H1 (cell line): ENCODE measurements around the gene CACNA2D3. TPM values are rescaled to one million over a fixed set of nuclear protein-coding genes. Genes with fewer than 3 reads are reported as not detected.

Experiments
- CTCF ChIA-PET: fragments of 300-600 bp; sonication (Branson Sonifier 250); formaldehyde crosslinking; loops from one replicate; lab custom pipeline; 2021; ENCODE audit not compliant: partially characterized antibody; lab: Charles Lee
- POLR2A ChIA-PET: fragments of 300-600 bp; sonication (Branson Sonifier 250); formaldehyde crosslinking; loops from one replicate; lab custom pipeline; 2021; ENCODE audit warnings: inconsistent platforms; ENCODE audit not compliant: partially characterized antibody; lab: Charles Lee
- DNase-seq, 2 experiments: peaks; one replicate each; pipeline versions ENCODE4 v3.0.0 to v3.0.0-alpha.2; 2010 to 2022; ENCODE audit warnings: low spot score in 2 of 2, low read depth in 1 of 2, mixed read lengths in 1 of 2
- FAIRE-seq: peaks from 2 replicates; lab custom pipeline; 2011; peaks lifted over from hg19 to GRCh38; lab: Jason Lieb, UNC
- H2AFZ ChIP-seq: 2 replicates; pipeline ENCODE4 v1.8.1; 2012; ENCODE audit warnings: low read length, inconsistent platforms
- H2AK5ac ChIP-seq: 2 replicates; pipeline ENCODE4 v1.6.1; 2013; ENCODE audit warnings: low read depth, low read length
- H2BK120ac ChIP-seq: replicated peaks from 2 replicates; pipeline ENCODE3; 2013; ENCODE audit warnings: low read depth, low read length, inconsistent platforms
- H2BK12ac ChIP-seq: 2 replicates; pipeline ENCODE4 v1.6.1; 2013; ENCODE audit warnings: low read depth, low read length
- H2BK15ac ChIP-seq: 2 replicates; pipeline ENCODE4 v1.6.1; 2013; ENCODE audit warnings: low read length
- H2BK20ac ChIP-seq: 2 replicates; pipeline ENCODE4 v1.6.1; 2013; ENCODE audit warnings: low read length
- H2BK5ac ChIP-seq: 2 replicates; pipeline ENCODE4 v1.6.1; 2013; ENCODE audit warnings: low read depth, low read length
- H3K14ac ChIP-seq: 2 replicates; pipeline ENCODE4 v1.6.1; 2013; ENCODE audit warnings: inconsistent platforms; ENCODE audit not compliant: insufficient read length
- H3K18ac ChIP-seq: 2 replicates; pipeline ENCODE4 v1.6.1; 2013; ENCODE audit warnings: low read length; ENCODE audit errors: extremely low read depth
- H3K23ac ChIP-seq: 2 replicates; pipeline ENCODE4 v1.6.1; 2013; ENCODE audit warnings: inconsistent platforms; ENCODE audit not compliant: insufficient read length
- H3K23me2 ChIP-seq: 2 replicates; pipeline ENCODE4 v1.6.1; 2013; ENCODE audit warnings: low read depth, low read length
- H3K27ac ChIP-seq: 2 replicates; pipeline ENCODE4 v1.6.1; 2011; ENCODE audit warnings: low read depth, low read length, inconsistent platforms
- H3K27me3 ChIP-seq, 4 experiments: replicated peaks in 1 of 4; 1 replicate in 1 of 4; 2 replicates in 3 of 4; pipeline versions ENCODE4 v1.6.1 to v1.8.1; 2011 to 2013; ENCODE audit warnings: low read length in 3 of 4, mild to moderate bottlenecking in 3 of 4, inconsistent platforms in 2 of 4, mixed read lengths in 2 of 4, moderate library complexity in 1 of 4; ENCODE audit not compliant: control insufficient read depth in 3 of 4, insufficient read depth in 3 of 4; ENCODE audit errors: extremely low read depth in 1 of 4
- H3K36me3 ChIP-seq, 4 experiments: 2 replicates each; pipeline versions ENCODE4 v1.6.1 to v1.8.1; 2011 to 2013; ENCODE audit warnings: mild to moderate bottlenecking in 4 of 4, low read length in 3 of 4, moderate library complexity in 2 of 4, control low read depth in 1 of 4, inconsistent platforms in 1 of 4; ENCODE audit not compliant: insufficient read depth in 4 of 4, control insufficient read depth in 2 of 4
- H3K4ac ChIP-seq: replicated peaks from 2 replicates; pipeline ENCODE3; 2013; ENCODE audit warnings: low read length, low read depth, mixed read lengths, inconsistent platforms; ENCODE audit not compliant: insufficient read length
- H3K4me1 ChIP-seq, 4 experiments: replicated peaks in 1 of 4; 1 replicate in 1 of 4; 2 replicates in 3 of 4; pipeline versions ENCODE4 v1.6.1 to v1.8.1; 2011 to 2013; ENCODE audit warnings: low read length in 3 of 4, inconsistent platforms in 2 of 4, mixed read lengths in 1 of 4; ENCODE audit not compliant: insufficient read depth in 4 of 4, control insufficient read depth in 3 of 4
- H3K4me2 ChIP-seq, 2 experiments: 2 replicates each; pipeline versions ENCODE4 v1.6.1 to v1.8.1; 2011 to 2013; ENCODE audit warnings: low read depth in 2 of 2, low read length in 2 of 2, control low read depth in 1 of 2, inconsistent platforms in 1 of 2, mild to moderate bottlenecking in 1 of 2; ENCODE audit not compliant: insufficient read depth in 1 of 2
- H3K4me3 ChIP-seq, 4 experiments: fragments of 200-600, 300-600 bp in 1 of 4; sonication (generic), shearing (Covaris generic), sonication (Bioruptor Twin) in 1 of 4; 2 replicates each; pipeline versions ENCODE4 v1.5.1 to v1.8.1; 2011 to 2016; ENCODE audit warnings: low read length in 4 of 4, low read depth in 3 of 4, control low read depth in 2 of 4, inconsistent platforms in 2 of 4, mild to moderate bottlenecking in 2 of 4, mixed read lengths in 1 of 4, moderate library complexity in 1 of 4; ENCODE audit not compliant: insufficient read depth in 2 of 4; ENCODE audit errors: extremely low read depth in 1 of 4
- H3K56ac ChIP-seq: replicated peaks from 2 replicates; pipeline ENCODE3; 2013; ENCODE audit warnings: low read depth, mild to moderate bottlenecking, mixed read lengths, low read length, inconsistent platforms; ENCODE audit not compliant: insufficient read length
- H3K79me1 ChIP-seq: 2 replicates; pipeline ENCODE4 v1.6.1; 2013; ENCODE audit warnings: low read depth, low read length, control low read depth
- H3K79me2 ChIP-seq, 2 experiments: 2 replicates each; pipeline versions ENCODE4 v1.6.1 to v1.8.1; 2012 to 2013; ENCODE audit warnings: low read length in 2 of 2, mild to moderate bottlenecking in 2 of 2, inconsistent platforms in 1 of 2; ENCODE audit not compliant: insufficient read depth in 2 of 2, control insufficient read depth in 1 of 2
- H3K9ac ChIP-seq, 4 experiments: replicated peaks in 1 of 4; 1 replicate in 1 of 4; 2 replicates in 3 of 4; pipeline versions ENCODE4 v1.6.1 to v1.8.1; 2011 to 2013; ENCODE audit warnings: low read depth in 3 of 4, low read length in 3 of 4, control low read depth in 2 of 4, mild to moderate bottlenecking in 2 of 4, moderate library complexity in 2 of 4, inconsistent platforms in 1 of 4; ENCODE audit errors: extremely low read depth in 1 of 4
- H3K9me3 ChIP-seq, 2 experiments: 2 replicates each; pipeline versions ENCODE4 v1.6.1 to v1.8.1; 2012 to 2013; ENCODE audit warnings: mild to moderate bottlenecking in 2 of 2, moderate library complexity in 2 of 2, control low read depth in 1 of 2, inconsistent platforms in 1 of 2, low read depth in 1 of 2, low read length in 1 of 2, mixed read lengths in 1 of 2; ENCODE audit not compliant: insufficient read depth in 2 of 2
- H4K20me1 ChIP-seq, 2 experiments: replicated peaks in 1 of 2; 2 replicates each; pipeline versions ENCODE3 to v1.8.1; 2011 to 2013; ENCODE audit warnings: inconsistent platforms in 2 of 2, low read length in 2 of 2, mild to moderate bottlenecking in 1 of 2; ENCODE audit not compliant: insufficient read depth in 2 of 2, control insufficient read depth in 1 of 2
- H4K5ac ChIP-seq: 2 replicates; pipeline ENCODE4 v1.6.1; 2013; ENCODE audit warnings: low read length, low read depth, mixed read lengths, inconsistent platforms; ENCODE audit not compliant: insufficient read length
- H4K8ac ChIP-seq: 2 replicates; pipeline ENCODE4 v1.8.0; 2013; ENCODE audit warnings: mild to moderate bottlenecking, moderate library complexity, low read length, inconsistent platforms; ENCODE audit not compliant: insufficient read depth; ENCODE audit errors: extremely low read depth
- H4K91ac ChIP-seq: replicated peaks from 2 replicates; pipeline ENCODE3; 2013; ENCODE audit warnings: low read length, mixed read lengths, inconsistent platforms; ENCODE audit not compliant: insufficient read length
- ASH2L ChIP-seq: fragments of 200-600, 300-600 bp; sonication (generic); IDR thresholded peaks from one replicate; pipeline ENCODE4 v1.7.1; 2017; ENCODE audit warnings: low read length
- EZH2 ChIP-seq: fragments of 200-600 bp; sonication (generic); IDR thresholded peaks from 2 replicates; pipeline ENCODE4 v1.7.1; 2012; ENCODE audit warnings: low read depth, mild to moderate bottlenecking, moderate library complexity, low read length, inconsistent platforms; ENCODE audit not compliant: severe bottlenecking
- RBBP5 ChIP-seq: IDR thresholded peaks from 2 replicates; pipeline ENCODE4 v1.7.1; 2012; ENCODE audit warnings: low read depth, mild to moderate bottlenecking, inconsistent platforms, low read length, moderate library complexity, borderline replicate concordance
- RXRA ChIP-seq: IDR thresholded peaks from 2 replicates; pipeline ENCODE4 v1.6.1; 2011; ENCODE audit warnings: low read depth, mild to moderate bottlenecking, low read length, moderate library complexity; ENCODE audit not compliant: insufficient read depth
- TAF7 ChIP-seq: optimal IDR thresholded peaks from 2 replicates; pipeline ENCODE3; 2011; ENCODE audit warnings: low read depth, mild to moderate bottlenecking, inconsistent platforms, low read length, moderate library complexity, borderline replicate concordance
- ZNF274 ChIP-seq: IDR thresholded peaks from 2 replicates; pipeline ENCODE4 v1.7.0; 2012; ENCODE audit warnings: low read length, borderline replicate concordance; ENCODE audit errors: extremely low read depth
- WGBS, 2 experiments: shearing (Covaris generic) in 1 of 2; methylation state at CpG; one replicate each; pipeline versions ENCODE4 v1.1.6 to v1.1.7; 2013 to 2015; ENCODE audit warnings: low lambda C conversion rate in 2 of 2, mixed read lengths in 2 of 2, inconsistent platforms in 1 of 2, low coverage in 1 of 2, missing lambda C conversion rate in 1 of 2; ENCODE audit not compliant: insufficient replicate concordance in 2 of 2, insufficient coverage in 1 of 2, insufficient read length in 1 of 2; ENCODE audit errors: extremely low coverage in 1 of 2, missing lambda C conversion rate in 1 of 2; 5-methylcytosine and 5-hydroxymethylcytosine counted together
- polyA plus RNA-seq, 7 experiments: library from polyadenylated mRNA; depleted of rRNA in 3 of 7; stranded (reverse) in 5 of 7; unstranded in 2 of 7; fragments of >200 nt in 5 of 7; fragments of 200-250 nt in 2 of 7; gene quantifications; 1 replicate in 5 of 7; 2 replicates in 1 of 7; 4 replicates in 1 of 7; pipeline versions ENCODE4 v1.2.1 to v1.2.3, GENCODE V29; 2011 to 2013; ENCODE audit warnings: missing spikeins in 2 of 7, mixed read lengths in 2 of 7
- total RNA-seq: library from RNA; stranded (reverse); fragmentation: NEBNext Ultra II Directional; extraction: Animal tissue kit (Norgen Biotek cat#: 25700); gene quantifications from 2 replicates; pipeline ENCODE4 v1.2.1, GENCODE V29; 2021

Gene CACNA2D3
- total and polyA plus RNA-seq, 2 of the 8 experiments (the other 6 are each of a cell fraction or from before 2014, with no cell fraction given) = 1.5 to 1.8 TPM

DNA sequence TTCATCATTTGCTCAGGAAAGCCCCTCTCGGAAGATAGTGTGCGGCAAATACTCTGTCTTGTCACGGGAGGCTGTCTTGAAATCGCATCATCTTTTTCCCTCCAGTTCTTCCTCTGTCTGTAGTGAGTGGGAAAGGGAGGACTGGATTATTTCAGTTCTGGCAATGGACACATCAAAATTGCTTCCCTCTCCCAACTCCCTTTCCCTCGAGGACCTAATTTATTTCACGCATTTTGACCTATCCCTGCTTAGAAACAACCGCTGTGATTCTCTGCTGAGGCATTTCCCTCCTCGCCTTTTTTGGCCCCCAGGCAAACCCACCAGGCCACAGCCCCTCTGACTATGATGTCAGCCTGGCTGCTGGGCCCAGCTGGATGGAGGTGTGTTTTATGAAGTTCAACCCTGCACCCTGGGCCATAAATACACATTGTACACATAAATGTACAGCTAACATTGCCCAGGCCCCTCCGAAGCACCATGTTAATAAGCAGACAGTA lies 944.2 kb downstream of the CACNA2D3 start:
- Histone ChIP-seq H4K5ac (no peak overlapping the region), H3K4ac (no peak overlapping the region), H3K36me3 (no peaks in the 10 kb centered on the region), H2AFZ (no peak overlapping the region), H2BK15ac (no peak overlapping the region), H3K56ac (no peak overlapping the region), H3K4me2 (no peak overlapping the region), H2BK12ac (no peak overlapping the region), H3K79me1 (no peaks in the 10 kb centered on the region), H4K20me1 (no peaks in the 10 kb centered on the region), H2BK120ac (no peak overlapping the region), H4K8ac (no peak overlapping the region), H3K23ac (no peak overlapping the region), H3K9ac (no peak overlapping the region), H3K27me3 (no peaks in the 10 kb centered on the region; a peak in 1 of 7 replicates), H3K23me2 (no peaks in the 10 kb centered on the region), H2BK20ac (no peak overlapping the region), H3K9me3 (no peaks in the 10 kb centered on the region), H3K27ac (no peak overlapping the region), H2BK5ac (no peak overlapping the region), H3K4me3 (no peak overlapping the region), H3K18ac (no peak overlapping the region), H4K91ac (no peak overlapping the region), H3K4me1 (peaks cover 0 to 9% (median 0%) of the 10 kb centered on the region in 4 experiments; a peak in 2 of 7 replicates), H3K14ac (no peak overlapping the region), H3K79me2 (no peaks in the 10 kb centered on the region), H2AK5ac (no peak overlapping the region)
- FAIRE-seq (no peak), DNase-seq (no peak)
- WGBS, 2 experiments = 81% methylated on average over 9 of the region's 9 CpGs; no CpG with 5 or more reads in 1 of the 2 experiments
- TF ChIP-seq TAF7 (no peak), RBBP5 (no peak), ASH2L (no peak), RXRA (no peak), ZNF274 (no peak), EZH2 (no peak)
- ChIA-PET CTCF (no interaction called here), POLR2A (interaction anchor here (0.6 kb wide), 1 partner anchor 11 kb away, joined by 3 read pairs; no protein-coding TSS in a partner anchor)
